HG03571 (cell line): ENCODE results near the gene PMF1.
A peak's percentile ranks its signal among the peaks of the same experiment; 100 is the strongest.
"Not testable (repeated sequence)": the region's sequence is repeated elsewhere in the genome, so short reads cannot be mapped to it uniquely, and the experiment has no call there.

Experiments used
- ATAC-seq: cut with Tn5 transposase; IDR thresholded peaks from one replicate; pipeline ENCODE4 v1.9.1; 2021; ENCODE audit not compliant: unreplicated experiment

Gene PMF1

GRCh38 chr1:156212833-156213643 is at the start of gene PMF1:
Gene PMF1 (plus strand): TSS chr1:156213007. CDS start chr1:156213016, 9 bp downstream.
- ATAC-seq: peak; percentile 77

GRCh38 chr1:156163712-156164111 is 49.1 kb upstream of the PMF1 start:
- ATAC-seq: no peak

- no peak for ATAC-seq
Observed at GRCh38 chr1:156164125-156164831, 48.5 kb upstream of the PMF1 start.

GRCh38 chr1:156165083-156165482 is 47.7 kb upstream of the PMF1 start:
- ATAC-seq: no peak

GRCh38 chr1:156167536-156167935 is 45.3 kb upstream of the PMF1 start:
- ATAC-seq: no peak

- ATAC-seq: no peak
Observed at GRCh38 chr1:156172696-156173470, 39.9 kb upstream of the PMF1 start.

GRCh38 chr1:156176610-156177210 is 36.1 kb upstream of the PMF1 start:
- no peak for ATAC-seq

- no peak for ATAC-seq
Observed at GRCh38 chr1:156177919-156178654, 34.7 kb upstream of the PMF1 start.

- ATAC-seq: no peak
Observed at GRCh38 chr1:156180471-156180870, 32.3 kb upstream of the PMF1 start.

- not testable (repeated sequence) for ATAC-seq
Observed at GRCh38 chr1:156181391-156181924, 31.3 kb upstream of the PMF1 start.

GRCh38 chr1:156182010-156182779 is 30.6 kb upstream of the PMF1 start:
- not testable (repeated sequence) for ATAC-seq

- ATAC-seq: not testable (repeated sequence)
Observed at GRCh38 chr1:156186347-156187177, 26.2 kb upstream of the PMF1 start.

- not testable (repeated sequence) for ATAC-seq
Observed at GRCh38 chr1:156190265-156190664, 22.5 kb upstream of the PMF1 start.

- ATAC-seq: no peak
Observed at GRCh38 chr1:156191292-156191964, 21.4 kb upstream of the PMF1 start.

GRCh38 chr1:156193208-156193487 is 19.7 kb upstream of the PMF1 start:
- ATAC-seq: no peak

GRCh38 chr1:156193488-156194299 is 19.1 kb upstream of the PMF1 start, which contains the start of gene SLC25A44:
Gene SLC25A44 (plus strand): TSS chr1:156194104. CDS start chr1:156199848, 5,744 bp downstream.
- ATAC-seq: peak; percentile 90

- ATAC-seq: no peak
Observed at GRCh38 chr1:156194300-156194652, 18.5 kb upstream of the PMF1 start.
